Measurements from ENCODE around the gene OR5M10. TPM values are rescaled to one million over a fixed set of nuclear protein-coding genes. Genes with fewer than 3 reads are reported as not detected.

The OR5M10 gene
- total and polyA plus RNA-seq, 4 donors: not detected

DNA sequence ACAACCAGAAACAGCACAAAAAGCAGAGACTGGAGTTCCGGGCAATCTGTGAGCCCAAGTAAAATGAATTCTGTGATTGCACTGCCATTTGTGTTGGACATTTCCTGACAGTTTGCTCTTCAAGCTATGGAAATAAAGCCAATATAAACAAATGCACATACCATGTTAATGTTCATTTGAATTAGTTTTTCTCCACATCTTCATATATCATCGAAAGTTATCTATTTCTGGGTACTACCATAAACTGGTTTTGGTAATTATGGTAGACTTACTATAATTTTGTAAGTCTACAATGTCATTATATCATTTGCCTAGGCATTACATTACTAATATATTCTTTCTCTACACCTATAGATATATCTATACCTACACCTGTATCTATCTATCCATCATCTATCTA, 34.4 kb downstream of the OR5M10 start, which contains the start of gene OR5M11:
OR5M11 (minus strand) TSS at position 101 of the 400 bp plus-strand sequence; CDS start at position 101, 0 bp downstream.
- Histone ChIP-seq H3K27ac (ENCODE audit: low read depth in 1 of 2, low read length in 1 of 2) (no peak within 1 kb of the TSS), H3K27me3 (ENCODE audit: control insufficient read depth in 3 of 3, insufficient read depth in 3 of 3, low read length in 2 of 3) (no peaks in the 10 kb centered on the region), H3K9ac (ENCODE audit: insufficient read depth in 1 of 2, low read length in 2 of 2) (no peak within 1 kb of the TSS), H3K9me3 (ENCODE audit: control insufficient read depth in 4 of 4, insufficient read depth in 3 of 4, low read length in 3 of 4) (peaks cover 0 to 7% (median under 1%) of the 10 kb centered on the region in 4 donors), H3K36me3 (ENCODE audit: control insufficient read depth in 4 of 4, insufficient read depth in 4 of 4, low read length in 4 of 4) (no peaks in the 10 kb centered on the region), H3K4me1 (ENCODE audit: control insufficient read depth in 5 of 5, insufficient read depth in 5 of 5, low read length in 5 of 5) (no peaks in the 10 kb centered on the region), H3K4me3 (no peak within 1 kb of the TSS)
- DNase-seq (no peak), ATAC-seq (ENCODE audit: insufficient read depth, low FRiP score) (no peak)
- TF ChIP-seq, protein P1, sequence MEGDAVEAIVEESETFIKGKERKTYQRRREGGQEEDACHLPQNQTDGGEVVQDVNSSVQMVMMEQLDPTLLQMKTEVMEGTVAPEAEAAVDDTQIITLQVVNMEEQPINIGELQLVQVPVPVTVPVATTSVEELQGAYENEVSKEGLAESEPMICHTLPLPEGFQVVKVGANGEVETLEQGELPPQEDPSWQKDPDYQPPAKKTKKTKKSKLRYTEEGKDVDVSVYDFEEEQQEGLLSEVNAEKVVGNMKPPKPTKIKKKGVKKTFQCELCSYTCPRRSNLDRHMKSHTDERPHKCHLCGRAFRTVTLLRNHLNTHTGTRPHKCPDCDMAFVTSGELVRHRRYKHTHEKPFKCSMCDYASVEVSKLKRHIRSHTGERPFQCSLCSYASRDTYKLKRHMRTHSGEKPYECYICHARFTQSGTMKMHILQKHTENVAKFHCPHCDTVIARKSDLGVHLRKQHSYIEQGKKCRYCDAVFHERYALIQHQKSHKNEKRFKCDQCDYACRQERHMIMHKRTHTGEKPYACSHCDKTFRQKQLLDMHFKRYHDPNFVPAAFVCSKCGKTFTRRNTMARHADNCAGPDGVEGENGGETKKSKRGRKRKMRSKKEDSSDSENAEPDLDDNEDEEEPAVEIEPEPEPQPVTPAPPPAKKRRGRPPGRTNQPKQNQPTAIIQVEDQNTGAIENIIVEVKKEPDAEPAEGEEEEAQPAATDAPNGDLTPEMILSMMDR (IDR thresholded peaks at IDR 0.05; ENCODE audit: control extremely low read depth, extremely low read depth): no peak
- WGBS, 2 donors: 87 to 93% methylated on average over 2 of the region's 2 CpGs

DNA sequence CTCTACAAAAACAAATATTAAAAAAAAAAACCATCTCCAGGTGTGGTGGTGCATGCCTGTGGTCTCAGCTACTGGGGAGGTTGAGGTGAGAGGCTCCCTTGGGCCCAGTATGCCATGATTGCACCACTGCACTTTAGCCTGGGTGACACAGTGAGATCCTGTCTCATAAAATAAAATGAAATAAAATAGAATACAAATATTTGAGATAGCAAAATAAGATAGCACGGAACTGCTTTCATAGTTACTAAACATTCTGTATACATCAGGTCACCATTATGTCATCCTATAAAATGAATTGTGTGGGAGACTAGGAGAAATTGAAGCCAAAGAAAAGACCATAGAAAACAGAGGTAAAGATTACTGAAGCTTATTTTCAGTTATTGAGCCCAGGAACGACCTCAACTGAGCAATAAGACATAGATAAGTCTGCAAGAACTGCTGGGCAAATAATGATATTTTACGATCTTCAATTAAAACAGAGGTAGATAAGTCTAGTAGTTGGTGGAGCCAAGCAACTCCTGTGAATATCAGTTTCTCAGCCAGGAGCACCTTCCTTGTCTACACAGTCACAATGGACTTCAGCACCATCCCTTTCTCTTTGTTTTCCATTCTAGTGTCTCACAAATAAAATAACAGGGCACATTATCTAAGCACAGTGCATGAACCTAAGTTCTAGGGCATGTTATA, 44.3 kb downstream of the OR5M10 start:
- Histone ChIP-seq H3K27me3 (ENCODE audit: control insufficient read depth in 3 of 3, insufficient read depth in 3 of 3, low read length in 2 of 3) (no peaks in the 10 kb centered on the region), H3K9ac (ENCODE audit: insufficient read depth in 1 of 2, low read length in 2 of 2) (no peak overlapping the region), H3K27ac (ENCODE audit: low read depth in 1 of 2, low read length in 1 of 2) (no peak overlapping the region), H3K36me3 (ENCODE audit: control insufficient read depth in 4 of 4, insufficient read depth in 4 of 4, low read length in 4 of 4) (no peaks in the 10 kb centered on the region), H3K9me3 (ENCODE audit: control insufficient read depth in 4 of 4, insufficient read depth in 3 of 4, low read length in 3 of 4) (no peaks in the 10 kb centered on the region), H3K4me1 (ENCODE audit: control insufficient read depth in 5 of 5, insufficient read depth in 5 of 5, low read length in 5 of 5) (no peaks in the 10 kb centered on the region), H3K4me3 (no peak overlapping the region)
- no peak for DNase-seq
- ATAC-seq (ENCODE audit: insufficient read depth, low FRiP score): no peak
- WGBS, 2 donors: 67 to 76% methylated on average over 3 of the region's 3 CpGs
- TF ChIP-seq, protein P1 (IDR thresholded peaks at IDR 0.05; ENCODE audit: control extremely low read depth, extremely low read depth): no peak

DNA sequence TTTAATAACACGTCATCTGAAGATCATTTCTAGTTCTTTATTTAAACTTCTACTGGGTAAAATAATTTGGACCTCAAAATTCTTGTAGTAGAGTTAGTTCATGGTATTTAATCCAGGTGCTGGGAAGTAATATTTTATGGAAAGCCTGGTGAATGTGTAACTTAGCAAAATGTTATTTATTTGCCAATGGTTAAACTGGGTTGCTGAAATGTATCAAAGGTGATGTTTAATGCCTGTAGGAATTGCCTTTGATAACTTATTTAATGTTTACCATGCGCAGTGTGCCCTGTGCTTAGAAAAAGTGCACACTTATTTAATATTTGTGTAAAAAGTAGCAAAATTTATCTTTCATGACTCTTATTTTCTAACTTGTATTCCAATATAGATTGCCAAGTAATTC, 45.7 kb downstream of the OR5M10 start:
- 75 to 83% methylated on average over 2 of the region's 2 CpGs for WGBS, 2 donors
- TF ChIP-seq, protein P1 (IDR thresholded peaks at IDR 0.05; ENCODE audit: control extremely low read depth, extremely low read depth): no peak
- Histone ChIP-seq H3K36me3 (ENCODE audit: control insufficient read depth in 4 of 4, insufficient read depth in 4 of 4, low read length in 4 of 4) (no peaks in the 10 kb centered on the region), H3K4me3 (no peak overlapping the region), H3K27ac (ENCODE audit: low read depth in 1 of 2, low read length in 1 of 2) (no peak overlapping the region), H3K27me3 (ENCODE audit: control insufficient read depth in 3 of 3, insufficient read depth in 3 of 3, low read length in 2 of 3) (no peaks in the 10 kb centered on the region), H3K4me1 (ENCODE audit: control insufficient read depth in 5 of 5, insufficient read depth in 5 of 5, low read length in 5 of 5) (no peaks in the 10 kb centered on the region), H3K9ac (ENCODE audit: insufficient read depth in 1 of 2, low read length in 2 of 2) (no peak overlapping the region), H3K9me3 (ENCODE audit: control insufficient read depth in 4 of 4, insufficient read depth in 3 of 4, low read length in 3 of 4) (no peaks in the 10 kb centered on the region)
- no peak for ATAC-seq (ENCODE audit: insufficient read depth, low FRiP score)
- no peak for DNase-seq

Other genes starting within 250 kb of the OR5M10 start
- not detected for gene OR8K1, start 231.7 kb downstream of the OR5M10 start, total RNA-seq
- gene OR8K1, start 231.7 kb downstream of the OR5M10 start, polyA plus RNA-seq: not detected
- not detected for gene OR8J1, start 223.4 kb downstream of the OR5M10 start, total RNA-seq
- not detected for gene OR8J1, start 223.4 kb downstream of the OR5M10 start, polyA plus RNA-seq
- not detected for gene OR8U1, start 202.1 kb downstream of the OR5M10 start, total RNA-seq
- not detected for gene OR8U1, start 202.1 kb downstream of the OR5M10 start, polyA plus RNA-seq
- gene OR5AL1, start 165.0 kb downstream of the OR5M10 start, total RNA-seq: not detected
- not detected for gene OR5AL1, start 165.0 kb downstream of the OR5M10 start, polyA plus RNA-seq
- gene OR5M3, start 104.4 kb downstream of the OR5M10 start, total RNA-seq: not detected
- not detected for gene OR5M3, start 104.4 kb downstream of the OR5M10 start, polyA plus RNA-seq
- not detected for gene OR5M8, start 86.4 kb downstream of the OR5M10 start, total RNA-seq
- not detected for gene OR5M8, start 86.4 kb downstream of the OR5M10 start, polyA plus RNA-seq
- not detected for gene OR5M11, start 34.5 kb downstream of the OR5M10 start, total RNA-seq
- gene OR5M11, start 34.5 kb downstream of the OR5M10 start, polyA plus RNA-seq: not detected
- gene OR5M1, start 37.2 kb upstream of the OR5M10 start, total RNA-seq: not detected
- gene OR5M1, start 37.2 kb upstream of the OR5M10 start, polyA plus RNA-seq: not detected
- gene OR5AP2, start 64.7 kb upstream of the OR5M10 start, total RNA-seq: not detected
- not detected for gene OR5AP2, start 64.7 kb upstream of the OR5M10 start, polyA plus RNA-seq
- not detected for gene OR5AR1, start 86.0 kb upstream of the OR5M10 start, total RNA-seq
- gene OR5AR1, start 86.0 kb upstream of the OR5M10 start, polyA plus RNA-seq: not detected
- not detected for gene OR9G1, start 121.4 kb upstream of the OR5M10 start, total RNA-seq
- not detected for gene OR9G1, start 121.4 kb upstream of the OR5M10 start, polyA plus RNA-seq
- gene OR9G4, start 171.0 kb upstream of the OR5M10 start, total RNA-seq: not detected
- not detected for gene OR9G4, start 171.0 kb upstream of the OR5M10 start, polyA plus RNA-seq

Measured in lung (tissue), 12 donors.